ENCODE results near the gene RAB22A.

GRCh38 chr20:58286729-58287128 lies 22.8 kb upstream of the RAB22A start:
- TF ChIP-seq, protein P1, sequence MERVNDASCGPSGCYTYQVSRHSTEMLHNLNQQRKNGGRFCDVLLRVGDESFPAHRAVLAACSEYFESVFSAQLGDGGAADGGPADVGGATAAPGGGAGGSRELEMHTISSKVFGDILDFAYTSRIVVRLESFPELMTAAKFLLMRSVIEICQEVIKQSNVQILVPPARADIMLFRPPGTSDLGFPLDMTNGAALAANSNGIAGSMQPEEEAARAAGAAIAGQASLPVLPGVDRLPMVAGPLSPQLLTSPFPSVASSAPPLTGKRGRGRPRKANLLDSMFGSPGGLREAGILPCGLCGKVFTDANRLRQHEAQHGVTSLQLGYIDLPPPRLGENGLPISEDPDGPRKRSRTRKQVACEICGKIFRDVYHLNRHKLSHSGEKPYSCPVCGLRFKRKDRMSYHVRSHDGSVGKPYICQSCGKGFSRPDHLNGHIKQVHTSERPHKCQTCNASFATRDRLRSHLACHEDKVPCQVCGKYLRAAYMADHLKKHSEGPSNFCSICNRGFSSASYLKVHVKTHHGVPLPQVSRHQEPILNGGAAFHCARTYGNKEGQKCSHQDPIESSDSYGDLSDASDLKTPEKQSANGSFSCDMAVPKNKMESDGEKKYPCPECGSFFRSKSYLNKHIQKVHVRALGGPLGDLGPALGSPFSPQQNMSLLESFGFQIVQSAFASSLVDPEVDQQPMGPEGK (CRISPR knock-in tag; IDR thresholded peaks at IDR 0.05; ENCODE audit: borderline replicate concordance) = no peak
- TF ChIP-seq ARNTL (CRISPR knock-in tag; IDR thresholded peaks at IDR 0.05; ENCODE audit: borderline replicate concordance, low read depth) (no peak), PPARA (CRISPR knock-in tag; IDR thresholded peaks at IDR 0.05; ENCODE audit: borderline replicate concordance) (no peak), ZNF8 (CRISPR knock-in tag; IDR thresholded peaks at IDR 0.05) (no peak), ZFP30 (CRISPR knock-in tag; IDR thresholded peaks at IDR 0.05) (no peak), SNAI2 (CRISPR knock-in tag; IDR thresholded peaks at IDR 0.05) (no peak)

Data from SK-N-SH treated with all-trans-retinoic acid at 6 μM for 48 hours (cell line).